GM12891 (cell line): ENCODE measurements around the gene CBFA2T2.

Source experiments
- DNase-seq: peaks from one replicate; pipeline ENCODE4 v3.0.0; 2011; ENCODE audit warnings: low spot score; ENCODE audit not compliant: insufficient read length
- FAIRE-seq: peaks from 2 replicates; lab custom pipeline; 2011; peaks lifted over from hg19 to GRCh38; lab: Jason Lieb, UNC
- PAX5 ChIP-seq: IDR thresholded peaks from 2 replicates; pipeline ENCODE4 v1.6.1; 2011; ENCODE audit warnings: low read length, moderate library complexity, mild to moderate bottlenecking; ENCODE audit not compliant: insufficient read depth, severe bottlenecking
- POLR2A ChIP-seq: IDR thresholded peaks from 2 replicates; pipeline ENCODE4 v1.6.1; 2011; ENCODE audit warnings: low read depth, low read length, control low read depth
- POLR2AphosphoS5 ChIP-seq: IDR thresholded peaks from 2 replicates; pipeline ENCODE4 v1.6.1; 2011; ENCODE audit warnings: low read depth, low read length, control low read depth
- POU2F2 ChIP-seq: IDR thresholded peaks from 2 replicates; pipeline ENCODE4 v1.6.1; 2011; ENCODE audit warnings: low read depth, mild to moderate bottlenecking, control low read depth, low read length, moderate library complexity
- SPI1 ChIP-seq: IDR thresholded peaks from 2 replicates; pipeline ENCODE4 v1.6.1; 2011; ENCODE audit warnings: low read depth, low read length, control low read depth
- TAF1 ChIP-seq: IDR thresholded peaks from 2 replicates; pipeline ENCODE4 v1.6.1; 2011; ENCODE audit warnings: low read depth, low read length, control low read depth

The CBFA2T2 gene

GRCh38 chr20:33663161-33664084 lies 173.5 kb downstream of the CBFA2T2 start:
- TF ChIP-seq SPI1 (no peak), POU2F2 (no peak), POLR2AphosphoS5 (no peak), TAF1 (peak; percentile 73), POLR2A (peak; percentile 67)
- DNase-seq = peak; percentile 91
- FAIRE-seq = peak; percentile 87

GRCh38 chr20:33664085-33664761 lies 174.3 kb downstream of the CBFA2T2 start:
- no peak for FAIRE-seq
- DNase-seq = peak; percentile 23
- TF ChIP-seq POLR2AphosphoS5 = no peak
- no peak for TF ChIP-seq SPI1
- TF ChIP-seq POLR2A = no peak
- no peak for TF ChIP-seq POU2F2
- no peak for TF ChIP-seq TAF1
- no peak for TF ChIP-seq PAX5

GRCh38 chr20:33664762-33665144 lies 174.9 kb downstream of the CBFA2T2 start:
- DNase-seq (no peak), FAIRE-seq (no peak)
- TF ChIP-seq POU2F2 (no peak), TAF1 (no peak), SPI1 (no peak), POLR2AphosphoS5 (no peak), PAX5 (no peak), POLR2A (no peak)

DNA sequence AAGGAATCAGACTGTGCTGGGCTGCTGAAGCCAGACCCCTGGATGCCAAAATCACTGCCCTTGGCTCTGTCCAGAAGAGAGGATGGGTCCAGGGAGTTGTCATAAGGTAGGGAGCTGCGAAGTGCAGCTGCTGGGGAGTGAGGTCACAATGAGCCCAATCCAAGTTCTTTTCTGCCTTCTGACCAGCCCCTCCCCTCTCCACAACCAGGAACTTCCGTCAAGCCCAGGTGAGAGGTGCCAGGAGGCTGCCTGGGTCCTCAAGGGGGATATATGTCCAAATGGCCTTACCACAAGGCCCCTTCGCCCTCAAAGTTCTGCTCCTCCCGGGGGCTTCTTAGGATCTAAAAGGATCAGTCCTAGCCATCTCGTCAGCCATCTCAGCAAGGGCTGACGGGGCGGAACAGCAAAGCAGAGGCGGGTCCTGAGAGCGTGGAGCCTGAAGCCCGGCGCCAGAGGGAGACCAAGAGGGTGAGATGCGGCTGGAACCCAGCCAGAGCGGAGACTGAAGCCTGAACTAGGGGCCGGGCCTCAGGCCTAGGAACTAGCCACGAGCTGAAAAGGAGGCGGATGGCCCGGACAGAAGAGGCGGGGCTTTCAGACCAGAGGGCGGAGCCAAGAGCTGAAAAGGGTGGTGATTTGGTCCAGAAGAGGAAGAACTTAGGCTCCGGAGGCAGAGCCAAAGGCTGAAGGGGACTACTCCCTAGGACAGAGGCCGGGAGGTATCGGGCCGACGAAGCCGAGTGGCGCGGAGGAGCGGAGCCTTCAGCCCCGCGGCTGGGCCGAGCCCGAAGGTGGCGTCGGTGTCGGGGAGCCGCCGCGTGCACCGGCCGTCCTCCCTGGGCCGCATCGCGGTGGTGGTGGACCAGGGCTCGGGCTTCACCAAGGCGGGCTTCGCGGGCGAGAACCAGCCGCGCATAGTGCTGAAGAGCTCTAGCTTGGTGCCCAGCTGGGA lies 176.7 kb downstream of the CBFA2T2 start, which contains the start of gene ACTL10:
ACTL10 (plus strand) TSS at position 651 of the 952 bp plus-strand sequence. CDS start 555 bp downstream, outside the sequence.
- FAIRE-seq = peak; percentile 84
- DNase-seq = peak; percentile 96
- TF ChIP-seq POLR2AphosphoS5 (peak; percentile 47; the same call in 1 of the 2 replicates), POLR2A (peak; percentile 52; the same call in 1 of the 2 replicates), POU2F2 (no peak; the same call in 1 of the 2 replicates), TAF1 (peak; percentile 57; the same call in 1 of the 2 replicates), PAX5 (no peak), SPI1 (no peak)

DNA sequence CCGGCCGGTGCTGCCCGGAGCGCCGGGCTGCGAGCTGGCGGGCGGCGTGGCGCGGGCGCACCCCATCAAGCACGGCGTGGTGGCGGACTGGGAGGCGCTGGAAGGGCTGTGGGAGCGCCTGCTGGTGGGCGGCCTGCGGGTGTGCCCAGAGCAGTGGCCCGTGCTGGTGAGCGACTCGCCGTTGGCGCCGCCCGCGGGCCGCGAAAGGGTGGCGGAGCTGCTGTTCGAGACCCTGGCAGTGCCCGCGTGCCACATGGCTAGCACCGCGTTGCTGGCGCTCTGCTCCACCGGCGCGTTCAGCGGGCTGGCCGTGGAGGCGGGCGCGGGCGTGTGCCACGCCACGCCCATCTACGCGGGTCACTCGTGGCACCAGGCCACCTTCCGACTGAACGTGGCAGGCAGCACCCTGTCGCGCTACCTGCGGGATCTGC lies 177.4 kb downstream of the CBFA2T2 start:
- no peak for TF ChIP-seq TAF1
- TF ChIP-seq PAX5 = no peak
- DNase-seq (no peak), FAIRE-seq (no peak)

DNA sequence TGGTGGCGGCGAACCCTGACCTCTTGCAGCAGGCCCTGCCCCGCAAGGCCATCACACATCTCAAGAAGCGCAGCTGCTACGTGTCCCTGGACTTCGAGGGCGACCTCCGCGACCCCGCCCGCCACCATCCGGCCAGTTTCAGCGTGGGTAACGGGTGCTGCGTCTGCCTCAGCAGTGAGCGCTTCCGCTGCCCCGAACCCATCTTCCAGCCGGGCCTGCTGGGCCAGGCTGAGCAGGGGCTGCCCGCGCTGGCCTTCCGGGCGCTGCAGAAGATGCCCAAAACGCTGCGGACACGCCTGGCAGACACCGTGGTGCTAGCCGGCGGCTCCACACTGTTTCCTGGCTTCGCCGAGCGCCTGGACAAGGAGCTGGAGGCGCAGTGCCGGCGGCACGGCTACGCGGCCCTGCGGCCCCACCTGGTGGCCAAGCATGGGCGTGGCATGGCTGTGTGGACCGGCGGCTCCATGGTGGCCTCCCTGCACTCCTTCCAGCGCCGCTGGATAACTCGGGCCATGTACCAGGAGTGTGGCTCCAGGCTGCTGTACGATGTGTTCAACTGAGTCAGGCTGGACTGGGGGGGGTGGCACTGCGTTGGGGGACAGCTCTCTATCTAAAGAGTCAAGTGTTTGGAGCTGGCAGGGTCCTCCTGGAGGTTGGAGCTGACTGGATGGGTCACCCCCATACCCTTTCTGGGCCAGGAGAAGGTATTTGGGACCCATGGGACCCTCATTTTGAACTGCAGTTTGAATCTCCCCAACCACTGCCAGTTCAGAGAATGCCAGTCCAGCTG lies 178.0 kb downstream of the CBFA2T2 start:
- FAIRE-seq (peak; percentile 92), DNase-seq (peak; percentile 83)

GRCh38 chr20:33668466-33669155 lies 178.7 kb downstream of the CBFA2T2 start:
- TF ChIP-seq POLR2AphosphoS5 = no peak
- TF ChIP-seq POU2F2 = no peak
- no peak for TF ChIP-seq TAF1
- TF ChIP-seq SPI1 = no peak
- TF ChIP-seq POLR2A = no peak
- no peak for TF ChIP-seq PAX5
- DNase-seq (no peak), FAIRE-seq (no peak)

More for the DNA sequence above, 178.0 kb downstream of the CBFA2T2 start:
- TF ChIP-seq TAF1 (no peak), POLR2A (no peak), PAX5 (no peak), SPI1 (no peak), POLR2AphosphoS5 (no peak), POU2F2 (no peak)

GRCh38 chr20:33669224-33669623 lies 179.3 kb downstream of the CBFA2T2 start:
- no peak for FAIRE-seq
- TF ChIP-seq PAX5 (peak; percentile 39), POLR2A (no peak)
- DNase-seq = no peak
